ENCODE results near the gene MAP2K3. TPM values are rescaled to one million over a fixed set of nuclear protein-coding genes. Genes with fewer than 3 reads are reported as not detected.
"Not testable (repeated sequence)": the region's sequence is repeated elsewhere in the genome, so short reads cannot be mapped to it uniquely, and the experiment has no call there.

The MAP2K3 gene
- total and polyA plus RNA-seq, 12 donors, result 6.4 to 64.8 (median 32.2) TPM

GRCh38 chr17:21318439-21318838 lies 33.9 kb downstream of the MAP2K3 start:
- Histone ChIP-seq H3K9me3 (replicated peaks in 1 of 3) (no peaks in the 10 kb centered on the region), H3K4me1 (replicated peaks in 1 of 2) (no peaks in the 10 kb centered on the region), H3K27ac (no peak overlapping the region), H3K4me3 (no peak overlapping the region), H3K27me3 (no peaks in the 10 kb centered on the region), H3K36me3 (replicated peaks in 1 of 2) (peaks cover 0 to 13% of the 10 kb centered on the region in 2 donors)
- DNase-seq, result peak in 1 of 7 donors; percentile 51
- no peak for TF ChIP-seq POLR2A (IDR thresholded peaks at IDR 0.05)
- TF ChIP-seq CTCF (IDR thresholded peaks at IDR 0.05), result no peak
- intact Hi-C loops (cut with DNase I), result no loop called here
- 78 to 81% (median 80%) methylated on average over 8 to 17 of the region's 17 CpGs for WGBS, 4 donors

- H3K4me1 ChIP-seq (replicated peaks in 1 of 2); H3K4me3 ChIP-seq; H3K27ac ChIP-seq; H3K27me3 ChIP-seq; intact Hi-C loops (cut with DNase I); H3K9me3 ChIP-seq (replicated peaks in 1 of 3): not testable (repeated sequence)
- DNase-seq, result peak in 1 of 7 donors; percentile 43
- 87 to 95% (median 89%) methylated on average over 7 of the region's 7 CpGs for WGBS, 4 donors
- H3K36me3 ChIP-seq (replicated peaks in 1 of 2), result peaks cover 0 to 10% of the 10 kb centered on the region in 2 donors
Measured at GRCh38 chr17:21318856-21319255, 34.3 kb downstream of the MAP2K3 start.

- H3K27ac ChIP-seq; H3K4me1 ChIP-seq (replicated peaks in 1 of 2); intact Hi-C loops (cut with DNase I); H3K4me3 ChIP-seq; H3K36me3 ChIP-seq (replicated peaks in 1 of 2); H3K27me3 ChIP-seq; H3K9me3 ChIP-seq (replicated peaks in 1 of 3): not testable (repeated sequence)
- DNase-seq, result peak in 1 of 7 donors; percentile 39
- WGBS, 4 donors, result 86 to 93% (median 91%) methylated on average over 4 of the region's 4 CpGs
Measured at GRCh38 chr17:21319256-21319655, 34.7 kb downstream of the MAP2K3 start.

GRCh38 chr17:21319686-21320375 lies 35.3 kb downstream of the MAP2K3 start:
- H3K4me1 ChIP-seq (replicated peaks in 1 of 2); H3K27me3 ChIP-seq; H3K4me3 ChIP-seq; H3K9me3 ChIP-seq (replicated peaks in 1 of 3); H3K36me3 ChIP-seq (replicated peaks in 1 of 2); intact Hi-C loops (cut with DNase I); H3K27ac ChIP-seq: not testable (repeated sequence)
- WGBS, 4 donors, result 79 to 84% (median 81%) methylated on average over 10 to 11 of the region's 11 CpGs
- peak in 1 of 7 donors; percentile 39 for DNase-seq

GRCh38 chr17:21320430-21320829 lies 35.9 kb downstream of the MAP2K3 start:
- peak in 1 of 7 donors; percentile 52 for DNase-seq
- intact Hi-C loops (cut with DNase I); H3K36me3 ChIP-seq (replicated peaks in 1 of 2); H3K27me3 ChIP-seq; H3K4me1 ChIP-seq (replicated peaks in 1 of 2); H3K4me3 ChIP-seq; H3K9me3 ChIP-seq (replicated peaks in 1 of 3); H3K27ac ChIP-seq: not testable (repeated sequence)
- WGBS, 4 donors, result 67 to 87% (median 76%) methylated on average over 4 of the region's 4 CpGs

GRCh38 chr17:21321061-21321460 lies 36.5 kb downstream of the MAP2K3 start:
- H3K27me3 ChIP-seq; H3K27ac ChIP-seq; H3K36me3 ChIP-seq (replicated peaks in 1 of 2); H3K4me3 ChIP-seq; H3K9me3 ChIP-seq (replicated peaks in 1 of 3); intact Hi-C loops (cut with DNase I); H3K4me1 ChIP-seq (replicated peaks in 1 of 2): not testable (repeated sequence)
- WGBS, 4 donors, result 61 to 69% (median 62%) methylated on average over 8 to 9 of the region's 9 CpGs; no CpG with 5 or more reads in 1 of the 4 donors
- DNase-seq, result peak in 1 of 7 donors; percentile 41

GRCh38 chr17:21321744-21322191 lies 37.3 kb downstream of the MAP2K3 start:
- H3K9me3 ChIP-seq (replicated peaks in 1 of 3); H3K4me1 ChIP-seq (replicated peaks in 1 of 2); H3K27ac ChIP-seq; H3K4me3 ChIP-seq; H3K36me3 ChIP-seq (replicated peaks in 1 of 2); intact Hi-C loops (cut with DNase I); H3K27me3 ChIP-seq: not testable (repeated sequence)
- peak in 1 of 7 donors; percentile 46 for DNase-seq
- 79 to 92% (median 86%) methylated on average over 6 to 9 of the region's 9 CpGs for WGBS, 4 donors

GRCh38 chr17:21323257-21324111 lies 39.0 kb downstream of the MAP2K3 start:
- intact Hi-C loops (cut with DNase I); H3K36me3 ChIP-seq (replicated peaks in 1 of 2); H3K4me1 ChIP-seq (replicated peaks in 1 of 2); H3K9me3 ChIP-seq (replicated peaks in 1 of 3); H3K27me3 ChIP-seq; H3K27ac ChIP-seq: not testable (repeated sequence)
- peak in 1 of 7 donors; percentile 55 for DNase-seq
- 42 to 49% (median 45%) methylated on average over 32 to 33 of the region's 37 CpGs for WGBS, 4 donors
- H3K4me3 ChIP-seq, result peak overlapping the region in 2 of 4 donors; percentile 68 to 82

- H3K9me3 ChIP-seq (replicated peaks in 1 of 3); DNase-seq; intact Hi-C loops (cut with DNase I); H3K27ac ChIP-seq; H3K27me3 ChIP-seq; H3K36me3 ChIP-seq (replicated peaks in 1 of 2); H3K4me1 ChIP-seq (replicated peaks in 1 of 2); H3K4me3 ChIP-seq: not testable (repeated sequence)
- 74 to 78% (median 76%) methylated on average over 5 of the region's 5 CpGs for WGBS, 4 donors
Measured at GRCh38 chr17:21324741-21325140, 40.2 kb downstream of the MAP2K3 start.

GRCh38 chr17:21327921-21328320 lies 43.4 kb downstream of the MAP2K3 start:
- WGBS, 4 donors, result 67 to 84% (median 72%) methylated on average over 1 of the region's 1 CpG
- H3K4me3 ChIP-seq; H3K27me3 ChIP-seq; H3K4me1 ChIP-seq (replicated peaks in 1 of 2); H3K9me3 ChIP-seq (replicated peaks in 1 of 3); DNase-seq; intact Hi-C loops (cut with DNase I); H3K36me3 ChIP-seq (replicated peaks in 1 of 2); H3K27ac ChIP-seq: not testable (repeated sequence)

Measured in adrenal gland (tissue), 12 donors.